Upper lobe of left lung (tissue), 6 donors: Measurements from ENCODE around the gene EPS15. TPM values are rescaled to one million over a fixed set of nuclear protein-coding genes. Genes with fewer than 3 reads are reported as not detected.

Experiments used
- ATAC-seq, 2 donors: fragments of 200-7000 bp; cut with Tn5 transposase; one replicate each; pipeline ENCODE4 v1.9.1; 2022; ENCODE audit warnings: mild to moderate bottlenecking in 2 of 2, moderate library complexity in 2 of 2; ENCODE audit not compliant: low FRiP score in 2 of 2
- DNase-seq, 2 donors: peaks; one replicate each; pipeline ENCODE4 v3.0.0-alpha.2; 2019 to 2020
- H3K27ac ChIP-seq, 4 donors: fragments of 200-600 bp; sonication (generic); one replicate each; pipeline ENCODE4 v1.5.1; 2016 to 2019
- H3K27me3 ChIP-seq, 4 donors: fragments of 200-600 bp; sonication (generic); one replicate each; pipeline ENCODE4 v1.5.1; 2017 to 2019
- H3K36me3 ChIP-seq, 4 donors: fragments of 200-600 bp; sonication (generic); one replicate each; pipeline ENCODE4 v1.5.1; 2016 to 2019
- H3K4me1 ChIP-seq, 4 donors: fragments of 200-600 bp; sonication (generic); one replicate each; pipeline ENCODE4 v1.5.1; 2018 to 2019
- H3K4me3 ChIP-seq, 4 donors: fragments of 200-600 bp; sonication (generic); one replicate each; pipeline ENCODE4 v1.5.1; 2017 to 2019; ENCODE audit warnings: mild to moderate bottlenecking in 2 of 4, moderate library complexity in 1 of 4
- H3K9me3 ChIP-seq, 4 donors: fragments of 200-600 bp; sonication (generic); one replicate each; pipeline ENCODE4 v1.5.1; 2018 to 2019
- CTCF ChIP-seq, 6 experiments: fragments of 450-650 bp in 4 of 6; fragments of 200-600 bp in 2 of 6; sonication (generic) in 2 of 6; IDR thresholded peaks; one replicate each; pipeline ENCODE4 v1.5.1; 2016 to 2019; ENCODE audit warnings: antibody characterized with exemption in 6 of 6
- EP300 ChIP-seq, 4 donors: sonication (generic); formaldehyde crosslinking; IDR thresholded peaks; one replicate each; pipeline ENCODE4 v1.5.1; 2017; ENCODE audit warnings: antibody characterized with exemption in 4 of 4, control low read depth in 2 of 4
- POLR2A ChIP-seq, 4 donors: fragments of 450-650 bp; IDR thresholded peaks; one replicate each; pipeline ENCODE4 v1.5.1; 2016 to 2017; ENCODE audit warnings: antibody characterized with exemption in 4 of 4, mild to moderate bottlenecking in 2 of 4
- POLR2AphosphoS5 ChIP-seq, 2 donors: sonication (generic); formaldehyde crosslinking; IDR thresholded peaks; one replicate each; pipeline ENCODE4 v1.5.1; 2017; ENCODE audit warnings: antibody characterized with exemption in 2 of 2
- WGBS, 2 donors: methylation state at CpG; one replicate each; pipeline ENCODE4 v1.1.5; 2017 to 2018; 5-methylcytosine and 5-hydroxymethylcytosine counted together
- total RNA-seq, 6 donors: library from RNA; depleted of rRNA in 4 of 6; stranded (reverse); fragments of >200 nt in 4 of 6; gene quantifications; one replicate each; pipeline versions ENCODE4 v1.1.0 to v1.2.1, GENCODE V29; 2016 to 2021
- donor health status: DM: no; HTN: no; CAD: no; lungs with moderate emphysema.
- donor health status: DM: no; HTN: yes; CAD: no; lungs with severe emphysema.

EPS15 gene
- total RNA-seq, 6 donors from 2014 or later: 50.4 to 181 (median 73.3) TPM

DNA sequence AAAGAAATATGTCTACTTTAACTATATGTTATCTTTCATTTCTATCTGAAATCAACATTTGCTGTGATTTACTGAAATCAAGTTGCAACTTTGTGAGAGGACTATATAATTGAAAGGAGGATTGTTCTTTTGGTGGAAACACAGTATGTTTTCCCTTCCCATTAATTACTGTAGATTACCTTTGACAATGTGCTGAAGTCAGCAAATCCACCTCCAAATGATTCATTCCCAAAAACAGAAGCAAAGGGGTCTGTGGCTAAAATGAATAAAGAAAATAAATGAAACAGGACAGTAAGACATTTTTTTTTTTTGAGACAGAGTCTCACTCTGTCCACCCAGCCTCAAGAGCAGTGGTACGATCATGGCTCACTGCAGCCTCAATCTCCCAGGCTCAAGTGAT is 153.3 kb downstream of the EPS15 start:
- no peak overlapping the region for H3K27ac ChIP-seq
- no peak for ATAC-seq
- no peaks in the 10 kb centered on the region for H3K27me3 ChIP-seq
- no peak overlapping the region for H3K4me3 ChIP-seq
- no peak for DNase-seq
- 86 to 96% methylated on average over 1 of the region's 1 CpG for WGBS, 2 donors
- H3K4me1 ChIP-seq: no peaks in the 10 kb centered on the region
- H3K36me3 ChIP-seq: peaks cover 11 to 68% (median 21%) of the 10 kb centered on the region in 4 donors
- no peak for TF ChIP-seq POLR2AphosphoS5 (IDR thresholded peaks at IDR 0.05)
- TF ChIP-seq CTCF (IDR thresholded peaks at IDR 0.05): no peak
- no peak for TF ChIP-seq POLR2A (IDR thresholded peaks at IDR 0.05)
- TF ChIP-seq EP300 (IDR thresholded peaks at IDR 0.05): no peak
- H3K9me3 ChIP-seq: no peaks in the 10 kb centered on the region

GRCh38 chr1:51359879-51360278 is 159.2 kb downstream of the EPS15 start:
- 83 to 90% methylated on average over 4 of the region's 4 CpGs for WGBS, 2 donors
- H3K9me3 ChIP-seq: no peaks in the 10 kb centered on the region
- DNase-seq (no peak), ATAC-seq (no peak)
- H3K4me3 ChIP-seq: no peak overlapping the region
- H3K4me1 ChIP-seq: no peaks in the 10 kb centered on the region
- H3K36me3 ChIP-seq: peaks cover 21 to 91% (median 43%) of the 10 kb centered on the region in 4 donors
- H3K27me3 ChIP-seq: no peaks in the 10 kb centered on the region
- H3K27ac ChIP-seq: no peak overlapping the region
- no peak for TF ChIP-seq CTCF (IDR thresholded peaks at IDR 0.05)
- TF ChIP-seq POLR2AphosphoS5 (IDR thresholded peaks at IDR 0.05): no peak
- TF ChIP-seq POLR2A (IDR thresholded peaks at IDR 0.05): no peak
- TF ChIP-seq EP300 (IDR thresholded peaks at IDR 0.05): no peak

DNA sequence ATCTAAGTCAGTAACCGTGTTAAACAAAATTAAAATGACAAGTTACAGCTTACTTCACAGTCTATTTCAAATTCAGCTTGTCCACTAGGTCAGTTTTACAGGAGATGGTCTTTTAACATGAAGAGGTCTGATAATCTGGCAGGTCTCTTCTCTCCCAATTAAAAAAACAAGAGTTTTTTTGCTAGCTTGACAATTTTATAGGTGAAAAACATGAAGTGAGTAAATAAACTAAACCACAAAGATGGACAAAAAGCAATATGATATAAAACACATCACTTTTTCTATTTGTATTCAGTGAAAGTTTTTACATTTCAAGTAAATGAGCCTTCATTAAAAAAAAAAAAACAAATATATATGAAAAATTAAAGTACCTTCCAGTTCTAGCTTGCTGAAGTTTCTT is 163.7 kb downstream of the EPS15 start:
- ATAC-seq: no peak
- H3K27ac ChIP-seq: no peak overlapping the region
- WGBS, 2 donors: 93 to 100% methylated on average over 1 of the region's 1 CpG
- DNase-seq: no peak
- H3K9me3 ChIP-seq: no peaks in the 10 kb centered on the region
- H3K4me3 ChIP-seq: no peak overlapping the region
- H3K36me3 ChIP-seq: peaks cover 10 to 63% (median 33%) of the 10 kb centered on the region in 4 donors
- H3K27me3 ChIP-seq: no peaks in the 10 kb centered on the region
- no peaks in the 10 kb centered on the region for H3K4me1 ChIP-seq
- TF ChIP-seq POLR2A (IDR thresholded peaks at IDR 0.05) (no peak), POLR2AphosphoS5 (IDR thresholded peaks at IDR 0.05) (no peak), CTCF (IDR thresholded peaks at IDR 0.05) (no peak), EP300 (IDR thresholded peaks at IDR 0.05) (no peak)

- H3K4me1 ChIP-seq: no peaks in the 10 kb centered on the region
- H3K9me3 ChIP-seq: no peaks in the 10 kb centered on the region
- H3K36me3 ChIP-seq: peaks cover 7 to 53% (median 25%) of the 10 kb centered on the region in 4 donors
- no peak overlapping the region for H3K4me3 ChIP-seq
- DNase-seq: no peak
- no peaks in the 10 kb centered on the region for H3K27me3 ChIP-seq
- 69 to 77% methylated on average over 3 of the region's 3 CpGs for WGBS, 2 donors
- no peak for TF ChIP-seq POLR2A (IDR thresholded peaks at IDR 0.05)
- TF ChIP-seq EP300 (IDR thresholded peaks at IDR 0.05): no peak
- TF ChIP-seq POLR2AphosphoS5 (IDR thresholded peaks at IDR 0.05): no peak
- no peak for TF ChIP-seq CTCF (IDR thresholded peaks at IDR 0.05)
- H3K27ac ChIP-seq: no peak overlapping the region
- ATAC-seq: no peak
Observed at GRCh38 chr1:51354416-51354815, 164.7 kb downstream of the EPS15 start.

DNA sequence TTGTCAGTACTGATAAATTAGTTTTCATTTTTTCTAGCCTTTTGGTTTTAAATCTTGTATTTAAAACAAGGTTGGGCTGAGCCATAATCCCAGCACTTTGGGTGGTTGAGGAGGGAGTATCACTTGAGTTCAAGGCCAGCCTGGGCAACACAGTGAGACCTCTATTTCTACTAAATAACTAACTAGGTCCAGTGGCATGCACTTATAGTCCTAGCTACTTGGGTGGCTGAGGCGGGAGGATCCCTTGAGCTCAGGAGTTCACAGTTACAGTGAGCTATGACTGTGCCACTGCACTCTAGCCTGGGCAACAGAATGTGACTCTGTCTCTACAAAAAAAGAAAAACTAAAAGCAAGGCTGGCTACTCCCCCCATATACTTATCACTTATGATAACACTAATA is 167.2 kb downstream of the EPS15 start:
- no peak overlapping the region for H3K4me3 ChIP-seq
- no peaks in the 10 kb centered on the region for H3K27me3 ChIP-seq
- H3K36me3 ChIP-seq: peaks cover 5 to 34% (median 19%) of the 10 kb centered on the region in 4 donors
- DNase-seq (no peak), ATAC-seq (no peak)
- no peak overlapping the region for H3K27ac ChIP-seq
- TF ChIP-seq POLR2A (IDR thresholded peaks at IDR 0.05): no peak
- TF ChIP-seq CTCF (IDR thresholded peaks at IDR 0.05): no peak
- TF ChIP-seq EP300 (IDR thresholded peaks at IDR 0.05): no peak
- no peak for TF ChIP-seq POLR2AphosphoS5 (IDR thresholded peaks at IDR 0.05)
- no peaks in the 10 kb centered on the region for H3K9me3 ChIP-seq
- 100% methylated on average over 1 of the region's 1 CpG for WGBS, 2 donors
- no peaks in the 10 kb centered on the region for H3K4me1 ChIP-seq
